Transverse colon (tissue), 4 donors: ENCODE results near the gene EPHB6. TPM values are rescaled to one million over a fixed set of nuclear protein-coding genes. Genes with fewer than 3 reads are reported as not detected.

Experiments
- DNase-seq: peaks from one replicate; pipeline ENCODE4 v3.0.0-alpha.2; 2019
- H3K27ac ChIP-seq, 4 donors: fragments of 200-600 bp; sonication (generic); 2 replicates each; pipeline ENCODE4 v1.5.1; 2016 to 2018; ENCODE audit warnings: inconsistent platforms in 4 of 4
- H3K27me3 ChIP-seq: fragments of 200-600 bp; sonication (generic); 2 replicates; pipeline ENCODE4 v1.5.1; 2017; ENCODE audit warnings: inconsistent platforms
- H3K36me3 ChIP-seq, 4 donors: fragments of 200-600 bp; sonication (generic); 2 replicates each; pipeline ENCODE4 v1.5.1; 2017 to 2019; ENCODE audit warnings: inconsistent platforms in 4 of 4
- H3K4me1 ChIP-seq, 4 donors: fragments of 200-600 bp; sonication (generic); 2 replicates each; pipeline ENCODE4 v1.5.1; 2017 to 2020; ENCODE audit warnings: inconsistent platforms in 4 of 4
- H3K4me3 ChIP-seq, 4 donors: fragments of 200-600 bp; sonication (generic); 1 replicate in 1 of 4; 2 replicates in 3 of 4; pipeline versions ENCODE4 v1.5.1 to v1.6.1; 2017 to 2019; ENCODE audit warnings: inconsistent platforms in 4 of 4
- H3K9me3 ChIP-seq, 2 donors: fragments of 200-600 bp; sonication (generic); 2 replicates each; pipeline ENCODE4 v1.5.1; 2017 to 2019; ENCODE audit warnings: inconsistent platforms in 2 of 2
- EP300 ChIP-seq: sonication (generic); formaldehyde crosslinking; IDR thresholded peaks from one replicate; pipeline ENCODE4 v1.6.1; 2017; ENCODE audit warnings: antibody characterized with exemption, low read depth
- POLR2A ChIP-seq: fragments of 450-650 bp; IDR thresholded peaks from one replicate; pipeline ENCODE4 v1.6.1; 2016; ENCODE audit warnings: antibody characterized with exemption, mild to moderate bottlenecking, moderate library complexity
- POLR2AphosphoS5 ChIP-seq, 3 donors: sonication (generic); formaldehyde crosslinking; IDR thresholded peaks; one replicate each; pipeline ENCODE4 v1.6.1; 2016; ENCODE audit warnings: antibody characterized with exemption in 3 of 3
- WGBS, 2 donors: methylation state at CpG; one replicate each; pipeline ENCODE4 v1.1.5; 2018; ENCODE audit warnings: low coverage in 1 of 2; 5-methylcytosine and 5-hydroxymethylcytosine counted together
- in situ Hi-C, 4 donors: fragments of 200-750 bp; cut with MboI; loops; one replicate each; pipeline versions ENCODE4 v1.15.0 to v1.15.1; 2017; ENCODE audit warnings: low sequenced_read_pairs in 3 of 4, low pct_ligation_motif_present in 1 of 4, low pct_unique_long_range_greater_than_20kb in 1 of 4
- intact Hi-C: fragments of 100-400 bp; cut with DNase I; formaldehyde crosslinking; loops from one replicate; pipeline ENCODE4 v1.15.1; 2023; ENCODE audit warnings: low total_unique reads
- total RNA-seq, 4 donors: library from RNA; depleted of rRNA; stranded (reverse); fragments of >200 nt; gene quantifications; one replicate each; pipeline ENCODE4 v1.1.0, GENCODE V29; 2016
- TF ChIP-seq, protein P1 (sequence below), 5 experiments: fragments of 200-600 bp in 3 of 5; fragments of 450-650 bp in 2 of 5; sonication (generic) in 3 of 5; IDR thresholded peaks; 1 replicate in 2 of 5; 2 replicates in 3 of 5; pipeline ENCODE4 v1.5.1; 2016 to 2017; ENCODE audit warnings: antibody characterized with exemption in 5 of 5, inconsistent platforms in 3 of 5, mild to moderate bottlenecking in 2 of 5, moderate library complexity in 1 of 5

EPHB6 gene
- total RNA-seq, 4 donors from 2014 or later, result 2.9 to 10.2 (median 4.5) TPM

DNA sequence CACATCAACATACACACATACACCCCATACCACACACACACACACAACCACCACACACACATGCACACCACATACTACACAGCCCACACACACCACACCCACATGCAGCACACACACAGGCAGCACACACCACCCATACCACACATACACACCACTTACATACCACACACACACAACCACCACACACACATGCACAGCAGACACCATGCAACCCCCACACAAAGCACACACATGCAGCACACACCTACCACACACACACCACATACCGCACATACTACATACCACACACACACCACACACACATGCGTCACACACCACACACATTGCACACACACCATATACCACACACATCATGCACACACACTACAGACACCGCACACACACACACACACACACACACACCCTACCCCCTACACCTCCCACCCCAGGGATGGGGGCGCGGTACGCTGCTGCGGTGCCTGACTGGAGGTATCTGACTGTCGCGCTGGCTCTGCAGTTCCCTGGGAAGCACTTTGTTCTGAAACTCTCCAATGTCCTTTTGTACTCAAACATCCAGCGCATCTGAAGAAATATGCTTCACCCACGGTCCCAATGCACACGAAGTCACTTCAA, 36.1 kb downstream of the EPHB6 start:
- DNase-seq, result no peak
- Histone ChIP-seq H3K9me3 (no peaks in the 10 kb centered on the region), H3K36me3 (no peaks in the 10 kb centered on the region), H3K27me3 (no peaks in the 10 kb centered on the region), H3K4me3 (no peak overlapping the region), H3K4me1 (no peaks in the 10 kb centered on the region), H3K27ac (no peak overlapping the region)
- TF ChIP-seq EP300 (no peak), POLR2A (no peak), POLR2AphosphoS5 (IDR thresholded peaks at IDR 0.05) (no peak)
- TF ChIP-seq, protein P1, sequence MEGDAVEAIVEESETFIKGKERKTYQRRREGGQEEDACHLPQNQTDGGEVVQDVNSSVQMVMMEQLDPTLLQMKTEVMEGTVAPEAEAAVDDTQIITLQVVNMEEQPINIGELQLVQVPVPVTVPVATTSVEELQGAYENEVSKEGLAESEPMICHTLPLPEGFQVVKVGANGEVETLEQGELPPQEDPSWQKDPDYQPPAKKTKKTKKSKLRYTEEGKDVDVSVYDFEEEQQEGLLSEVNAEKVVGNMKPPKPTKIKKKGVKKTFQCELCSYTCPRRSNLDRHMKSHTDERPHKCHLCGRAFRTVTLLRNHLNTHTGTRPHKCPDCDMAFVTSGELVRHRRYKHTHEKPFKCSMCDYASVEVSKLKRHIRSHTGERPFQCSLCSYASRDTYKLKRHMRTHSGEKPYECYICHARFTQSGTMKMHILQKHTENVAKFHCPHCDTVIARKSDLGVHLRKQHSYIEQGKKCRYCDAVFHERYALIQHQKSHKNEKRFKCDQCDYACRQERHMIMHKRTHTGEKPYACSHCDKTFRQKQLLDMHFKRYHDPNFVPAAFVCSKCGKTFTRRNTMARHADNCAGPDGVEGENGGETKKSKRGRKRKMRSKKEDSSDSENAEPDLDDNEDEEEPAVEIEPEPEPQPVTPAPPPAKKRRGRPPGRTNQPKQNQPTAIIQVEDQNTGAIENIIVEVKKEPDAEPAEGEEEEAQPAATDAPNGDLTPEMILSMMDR (IDR thresholded peaks at IDR 0.05), result no peak
- in situ Hi-C loops (loop anchor here in 1 of 4 donors (25.0 kb wide), 1 partner anchor 321 kb away; the partner anchor contains the start of gene TAS2R40), intact Hi-C loops (no loop called here)
- 0 to 80% methylated on average over 1 to 12 of the region's 12 CpGs for WGBS, 2 donors

DNA sequence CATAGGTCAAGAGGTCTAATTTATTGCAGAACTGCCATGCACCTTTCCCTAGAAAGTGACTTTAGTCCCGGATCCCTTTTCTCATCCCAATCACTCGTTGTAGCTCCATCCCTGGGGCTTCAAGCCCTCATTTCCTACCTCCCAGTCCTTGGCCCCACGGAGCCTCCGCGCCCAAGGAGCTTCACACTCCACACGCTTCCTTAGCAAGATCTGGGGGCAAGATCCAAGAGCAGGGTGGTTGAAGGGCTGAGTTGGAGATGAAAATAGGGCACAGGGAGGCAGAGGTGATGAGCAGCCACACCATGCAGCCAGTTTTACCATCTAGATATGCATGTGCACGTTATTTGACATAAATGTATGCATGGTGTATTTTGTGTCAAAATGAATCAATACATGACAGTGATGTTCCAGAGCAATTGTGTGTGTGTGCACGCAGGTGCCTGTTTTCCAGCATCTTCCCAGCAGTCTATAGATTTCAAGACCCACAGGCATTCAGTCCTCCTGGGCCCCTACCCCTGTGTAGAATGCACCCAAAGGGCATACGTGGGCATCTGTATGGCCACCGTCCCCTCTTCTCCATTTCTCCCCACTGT, 36.7 kb downstream of the EPHB6 start:
- intact Hi-C loops (no loop called here), in situ Hi-C loops (loop anchor here in 1 of 4 donors (25.0 kb wide), 1 partner anchor 321 kb away; the partner anchor contains the start of gene TAS2R40)
- WGBS, 2 donors, result 23 to 84% methylated on average over 2 to 10 of the region's 10 CpGs
- no peaks in the 10 kb centered on the region for H3K27me3 ChIP-seq
- H3K4me3 ChIP-seq, result no peak overlapping the region
- H3K9me3 ChIP-seq, result no peaks in the 10 kb centered on the region
- no peaks in the 10 kb centered on the region for H3K36me3 ChIP-seq
- no peak overlapping the region for H3K27ac ChIP-seq
- TF ChIP-seq POLR2AphosphoS5 (IDR thresholded peaks at IDR 0.05) (no peak), POLR2A (no peak), EP300 (no peak)
- TF ChIP-seq, protein P1 (IDR thresholded peaks at IDR 0.05), result no peak
- H3K4me1 ChIP-seq, result no peaks in the 10 kb centered on the region
- no peak for DNase-seq

DNA sequence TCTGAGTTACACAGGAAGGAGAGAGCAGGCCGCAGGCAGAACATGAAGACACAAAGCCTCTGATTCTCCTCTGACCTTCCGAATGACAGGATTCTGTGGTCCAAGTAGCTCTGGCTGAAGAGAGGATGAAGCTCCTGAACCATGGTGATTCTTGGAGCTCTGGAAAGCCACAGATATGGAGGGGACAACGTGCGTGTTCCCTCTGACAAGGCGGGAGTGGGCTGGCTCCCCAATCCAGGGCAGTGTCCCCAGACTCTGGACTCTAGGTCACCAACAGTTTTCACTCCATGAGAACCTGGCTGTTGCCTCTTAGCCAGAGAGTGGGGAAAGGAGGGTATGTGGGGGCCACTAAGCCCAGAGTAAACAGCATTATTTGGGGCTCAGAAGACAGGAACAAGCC, 38.1 kb downstream of the EPHB6 start:
- no peaks in the 10 kb centered on the region for H3K36me3 ChIP-seq
- WGBS, 2 donors, result 86% methylated on average over 5 of the region's 5 CpGs; no CpG with 5 or more reads in 1 of the 2 donors
- no peak overlapping the region for H3K4me3 ChIP-seq
- DNase-seq, result no peak
- intact Hi-C loops, result no loop called here
- no peaks in the 10 kb centered on the region for H3K9me3 ChIP-seq
- TF ChIP-seq POLR2AphosphoS5 (IDR thresholded peaks at IDR 0.05) (no peak), EP300 (no peak), POLR2A (no peak)
- TF ChIP-seq, protein P1 (IDR thresholded peaks at IDR 0.05), result no peak
- no peaks in the 10 kb centered on the region for H3K27me3 ChIP-seq
- H3K27ac ChIP-seq, result no peak overlapping the region
- in situ Hi-C loops, result loop anchor here in 1 of 4 donors (25.0 kb wide), 1 partner anchor 319 kb away; the partner anchor contains the start of gene TAS2R40
- no peaks in the 10 kb centered on the region for H3K4me1 ChIP-seq

DNA sequence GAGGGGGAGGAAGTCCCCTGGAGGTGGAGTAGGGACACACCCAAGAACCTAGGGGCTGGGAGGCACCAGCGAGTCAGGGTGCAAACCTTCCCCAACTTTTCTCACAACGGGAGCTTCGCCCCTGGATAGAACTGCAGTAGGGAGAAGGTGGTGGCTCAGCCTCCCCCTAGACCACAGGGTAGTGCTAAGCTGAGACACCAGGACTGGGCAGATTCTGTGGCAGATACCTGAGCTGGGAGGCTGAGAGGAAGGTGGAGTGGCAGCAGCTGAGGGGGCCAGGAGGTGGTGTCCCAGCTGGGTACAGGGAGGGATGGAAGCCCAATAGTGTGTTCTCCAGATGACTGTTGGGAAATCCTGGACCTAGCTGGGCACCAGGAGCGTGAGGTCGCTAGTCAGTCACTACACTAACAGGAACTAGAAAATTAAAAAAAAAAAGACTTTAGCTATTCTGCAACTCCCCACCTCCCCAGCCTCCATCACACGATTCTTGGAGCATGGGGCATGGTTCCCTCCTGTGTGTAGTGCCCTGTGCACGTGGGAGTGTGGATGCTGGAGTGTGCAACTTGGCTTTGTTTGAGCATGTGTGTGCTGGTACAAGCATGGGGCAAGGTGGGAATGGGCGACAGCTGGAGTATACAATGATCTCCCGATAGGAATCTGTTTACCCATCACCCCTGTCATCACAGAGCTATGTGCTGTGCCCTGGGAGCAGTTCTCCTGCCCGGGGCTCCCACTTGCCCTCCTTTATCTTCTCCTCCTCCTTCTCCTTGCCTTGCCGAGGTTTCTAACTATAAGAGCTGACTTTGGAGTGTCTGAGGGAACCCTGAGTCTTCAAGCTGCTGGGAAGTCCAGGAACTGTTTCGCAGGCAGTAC, 39.5 kb downstream of the EPHB6 start:
- H3K9me3 ChIP-seq, result no peaks in the 10 kb centered on the region
- H3K4me3 ChIP-seq, result no peak overlapping the region
- H3K4me1 ChIP-seq, result no peaks in the 10 kb centered on the region
- in situ Hi-C loops (loop anchor here in 1 of 4 donors (25.0 kb wide), 1 partner anchor 318 kb away; the partner anchor contains the start of gene TAS2R40), intact Hi-C loops (no loop called here)
- H3K36me3 ChIP-seq, result no peaks in the 10 kb centered on the region
- no peaks in the 10 kb centered on the region for H3K27me3 ChIP-seq
- TF ChIP-seq, protein P1 (IDR thresholded peaks at IDR 0.05), result no peak
- TF ChIP-seq EP300 (no peak), POLR2A (no peak), POLR2AphosphoS5 (IDR thresholded peaks at IDR 0.05) (no peak)
- DNase-seq, result no peak
- no peak overlapping the region for H3K27ac ChIP-seq
- WGBS, 2 donors, result 65% methylated on average over 12 of the region's 12 CpGs; no CpG with 5 or more reads in 1 of the 2 donors
